Esophagus (tissue), 2 donors: ENCODE results near the gene RELCH. TPM values are rescaled to one million over a fixed set of nuclear protein-coding genes. Genes with fewer than 3 reads are reported as not detected.
A peak's percentile ranks its signal among the peaks of the same experiment; 100 is the strongest.
"Not testable (repeated sequence)": the region's sequence is repeated elsewhere in the genome, so short reads cannot be mapped to it uniquely, and the experiment has no call there.

ENCODE experiments used
- H3K27ac ChIP-seq, 2 donors: one replicate each; pipeline ENCODE4 v1.5.1; 2013; ENCODE audit warnings: low read depth in 2 of 2, mild to moderate bottlenecking in 2 of 2, inconsistent platforms in 1 of 2, low read length in 1 of 2, moderate library complexity in 1 of 2
- H3K27me3 ChIP-seq, 2 donors: one replicate each; pipeline ENCODE4 v1.6.1; 2013; ENCODE audit warnings: low read length in 2 of 2, control low read depth in 1 of 2, mild to moderate bottlenecking in 1 of 2; ENCODE audit not compliant: insufficient read depth in 2 of 2, control insufficient read depth in 1 of 2
- H3K36me3 ChIP-seq, 2 donors: one replicate each; pipeline ENCODE4 v1.6.1; 2013; ENCODE audit warnings: low read length in 1 of 2; ENCODE audit not compliant: control insufficient read depth in 2 of 2, insufficient read depth in 2 of 2
- H3K4me1 ChIP-seq, 2 donors: one replicate each; pipeline ENCODE4 v1.6.1; 2013; ENCODE audit warnings: low read length in 1 of 2; ENCODE audit not compliant: control insufficient read depth in 2 of 2, insufficient read depth in 2 of 2
- H3K4me3 ChIP-seq, 2 donors: one replicate each; pipeline ENCODE4 v1.5.1; 2013; ENCODE audit warnings: low read length in 2 of 2, mild to moderate bottlenecking in 2 of 2, low read depth in 1 of 2, moderate library complexity in 1 of 2
- H3K9me3 ChIP-seq, 2 donors: one replicate each; pipeline ENCODE4 v1.6.1; 2013; ENCODE audit warnings: mild to moderate bottlenecking in 2 of 2, low read depth in 1 of 2, low read length in 1 of 2, moderate library complexity in 1 of 2; ENCODE audit not compliant: control insufficient read depth in 2 of 2, insufficient read depth in 1 of 2
- WGBS, 2 donors: extraction: QIAGEN DNeasy Blood & Tissue Kit; methylation state at CpG; one replicate each; pipeline ENCODE4 v1.1.7; 2013; 5-methylcytosine and 5-hydroxymethylcytosine counted together
- polyA plus RNA-seq, 2 donors: library from polyadenylated mRNA; stranded (reverse); fragments of 200-250 nt; gene quantifications; one replicate each; pipeline ENCODE4 v1.2.3, GENCODE V29; 2013
- donor health status: healthy with polysubstance abuse.
- donor health status: Bipolar disorder and iron deficiency.

The RELCH gene
- polyA plus RNA-seq, 2 donors = 29.4 to 30.0 TPM

GRCh38 chr18:62165583-62165982 is 21.5 kb upstream of the RELCH start:
- H3K36me3 ChIP-seq = peaks cover 0 to 2% of the 10 kb centered on the region in 2 donors
- no peak overlapping the region for H3K27ac ChIP-seq
- H3K27me3 ChIP-seq = no peaks in the 10 kb centered on the region
- H3K9me3 ChIP-seq = peaks cover 0 to 2% of the 10 kb centered on the region in 2 donors
- no peaks in the 10 kb centered on the region for H3K4me1 ChIP-seq
- no peak overlapping the region for H3K4me3 ChIP-seq
- WGBS, 2 donors = 80 to 87% methylated on average over 3 of the region's 3 CpGs

- not testable (repeated sequence) for H3K36me3 ChIP-seq, H3K4me1 ChIP-seq, H3K4me3 ChIP-seq, H3K27ac ChIP-seq, H3K9me3 ChIP-seq, H3K27me3 ChIP-seq
- WGBS, 2 donors = 90 to 92% methylated on average over 1 of the region's 1 CpG
Observed at GRCh38 chr18:62166524-62166923, 20.5 kb upstream of the RELCH start.

GRCh38 chr18:62170857-62171256 is 16.2 kb upstream of the RELCH start:
- H3K36me3 ChIP-seq = no peaks in the 10 kb centered on the region
- H3K9me3 ChIP-seq = no peaks in the 10 kb centered on the region
- no peak overlapping the region for H3K4me3 ChIP-seq
- 100% methylated on average over 1 of the region's 1 CpG for WGBS, 2 donors
- H3K27me3 ChIP-seq = no peaks in the 10 kb centered on the region
- H3K27ac ChIP-seq = no peak overlapping the region
- H3K4me1 ChIP-seq = no peaks in the 10 kb centered on the region

GRCh38 chr18:62172298-62172697 is 14.8 kb upstream of the RELCH start:
- Histone ChIP-seq H3K4me1 (no peaks in the 10 kb centered on the region), H3K9me3 (no peaks in the 10 kb centered on the region), H3K4me3 (no peak overlapping the region), H3K27ac (no peak overlapping the region), H3K27me3 (no peaks in the 10 kb centered on the region), H3K36me3 (no peaks in the 10 kb centered on the region)

- Histone ChIP-seq H3K27ac (no peak overlapping the region), H3K4me3 (no peak overlapping the region), H3K4me1 (no peaks in the 10 kb centered on the region), H3K36me3 (peaks cover 0 to 2% of the 10 kb centered on the region in 2 donors), H3K27me3 (no peaks in the 10 kb centered on the region), H3K9me3 (no peaks in the 10 kb centered on the region)
- 86 to 90% methylated on average over 3 of the region's 3 CpGs for WGBS, 2 donors
Observed at GRCh38 chr18:62175521-62175920, 11.5 kb upstream of the RELCH start.

- no peaks in the 10 kb centered on the region for H3K9me3 ChIP-seq
- no peak overlapping the region for H3K27ac ChIP-seq
- H3K36me3 ChIP-seq = peaks cover 0 to 2% of the 10 kb centered on the region in 2 donors
- H3K4me3 ChIP-seq = no peak overlapping the region
- 72 to 73% methylated on average over 3 of the region's 3 CpGs for WGBS, 2 donors
- H3K4me1 ChIP-seq = no peaks in the 10 kb centered on the region
- no peaks in the 10 kb centered on the region for H3K27me3 ChIP-seq
Observed at GRCh38 chr18:62177271-62177670, 9.8 kb upstream of the RELCH start.

GRCh38 chr18:62179213-62179612 is 7.8 kb upstream of the RELCH start:
- H3K4me3 ChIP-seq = no peak overlapping the region
- no peaks in the 10 kb centered on the region for H3K27me3 ChIP-seq
- H3K36me3 ChIP-seq = peaks cover 0 to 2% of the 10 kb centered on the region in 2 donors
- H3K4me1 ChIP-seq = no peaks in the 10 kb centered on the region
- 89 to 93% methylated on average over 4 of the region's 4 CpGs for WGBS, 2 donors
- no peak overlapping the region for H3K27ac ChIP-seq
- no peaks in the 10 kb centered on the region for H3K9me3 ChIP-seq

GRCh38 chr18:62182220-62182619 is 4.8 kb upstream of the RELCH start:
- 81 to 85% methylated on average over 3 of the region's 3 CpGs for WGBS, 2 donors
- peaks cover 0 to 2% of the 10 kb centered on the region in 2 donors for H3K36me3 ChIP-seq
- no peak overlapping the region for H3K27ac ChIP-seq

GRCh38 chr18:62183578-62184195 is 3.4 kb upstream of the RELCH start:
- Histone ChIP-seq H3K9me3 (no peaks in the 10 kb centered on the region), H3K4me1 (no peaks in the 10 kb centered on the region), H3K4me3 (no peak overlapping the region), H3K27ac (no peak overlapping the region), H3K36me3 (no peaks in the 10 kb centered on the region), H3K27me3 (no peaks in the 10 kb centered on the region)
- 4 to 5% methylated on average over 2 of the region's 2 CpGs for WGBS, 2 donors

More at GRCh38 chr18:62182220-62182619, 4.8 kb upstream of the RELCH start:
- H3K9me3 ChIP-seq = no peaks in the 10 kb centered on the region
- H3K27me3 ChIP-seq = no peaks in the 10 kb centered on the region
- H3K4me3 ChIP-seq = no peak overlapping the region
- H3K4me1 ChIP-seq = no peaks in the 10 kb centered on the region

- H3K4me3 ChIP-seq = peak overlapping the region; percentile 83 to 98
- peaks cover 0 to 2% of the 10 kb centered on the region in 2 donors for H3K4me1 ChIP-seq
- H3K36me3 ChIP-seq = no peaks in the 10 kb centered on the region
- H3K27me3 ChIP-seq = no peaks in the 10 kb centered on the region
- H3K27ac ChIP-seq = peak overlapping the region; percentile 86 to 98
- H3K9me3 ChIP-seq = no peaks in the 10 kb centered on the region
- 0% methylated on average over 12 of the region's 12 CpGs for WGBS, 2 donors
Observed at GRCh38 chr18:62186499-62186773, 619 bp upstream of the RELCH start.
